GM19468 (cell line): ENCODE data around the gene REV3L.
"Not testable (repeated sequence)": the region's sequence is repeated elsewhere in the genome, so short reads cannot be mapped to it uniquely, and the experiment has no call there.

ENCODE experiments used
- ATAC-seq: cut with Tn5 transposase; IDR thresholded peaks from one replicate; pipeline ENCODE4 v1.9.1; 2021; ENCODE audit warnings: mild to moderate bottlenecking, moderate library complexity, moderate number of reproducible peaks; ENCODE audit not compliant: unreplicated experiment; ENCODE audit errors: extremely low read depth

The REV3L gene

GRCh38 chr6:111482959-111483735 is at the start of gene REV3L:
REV3L (minus strand) TSS chr6:111483218; CDS start chr6:111482888, 330 bp downstream.
- peak; percentile 2 for ATAC-seq

- no peak for ATAC-seq
These were observed 48.2 kb upstream of the REV3L start for GRCh38 chr6:111531185-111531584.

GRCh38 chr6:111530667-111531066 is 47.6 kb upstream of the REV3L start:
- ATAC-seq = no peak

DNA sequence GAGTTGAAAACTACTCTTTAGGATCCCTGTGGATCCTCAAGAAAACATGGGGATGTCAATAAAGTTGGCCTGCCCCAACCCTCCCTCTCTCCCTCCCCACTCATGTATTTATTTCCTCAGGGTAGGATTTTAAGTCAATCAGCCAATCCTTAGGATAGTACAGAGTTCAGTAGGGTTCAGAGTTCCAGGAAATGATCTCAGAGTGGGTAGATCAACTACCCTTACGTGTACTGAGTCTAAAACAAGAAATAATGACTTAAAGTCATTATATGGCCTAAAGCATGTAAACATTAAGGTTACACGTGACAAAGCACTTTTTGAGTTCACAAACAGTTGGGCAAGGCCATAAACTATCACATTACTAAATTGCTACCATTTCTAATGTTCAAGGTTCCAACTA is 47.2 kb upstream of the REV3L start:
- ATAC-seq = no peak

- ATAC-seq = no peak
These were observed 44.3 kb upstream of the REV3L start for GRCh38 chr6:111527367-111527766.

GRCh38 chr6:111524735-111525134 is 41.7 kb upstream of the REV3L start:
- ATAC-seq = no peak

GRCh38 chr6:111524252-111524651 is 41.2 kb upstream of the REV3L start:
- no peak for ATAC-seq

DNA sequence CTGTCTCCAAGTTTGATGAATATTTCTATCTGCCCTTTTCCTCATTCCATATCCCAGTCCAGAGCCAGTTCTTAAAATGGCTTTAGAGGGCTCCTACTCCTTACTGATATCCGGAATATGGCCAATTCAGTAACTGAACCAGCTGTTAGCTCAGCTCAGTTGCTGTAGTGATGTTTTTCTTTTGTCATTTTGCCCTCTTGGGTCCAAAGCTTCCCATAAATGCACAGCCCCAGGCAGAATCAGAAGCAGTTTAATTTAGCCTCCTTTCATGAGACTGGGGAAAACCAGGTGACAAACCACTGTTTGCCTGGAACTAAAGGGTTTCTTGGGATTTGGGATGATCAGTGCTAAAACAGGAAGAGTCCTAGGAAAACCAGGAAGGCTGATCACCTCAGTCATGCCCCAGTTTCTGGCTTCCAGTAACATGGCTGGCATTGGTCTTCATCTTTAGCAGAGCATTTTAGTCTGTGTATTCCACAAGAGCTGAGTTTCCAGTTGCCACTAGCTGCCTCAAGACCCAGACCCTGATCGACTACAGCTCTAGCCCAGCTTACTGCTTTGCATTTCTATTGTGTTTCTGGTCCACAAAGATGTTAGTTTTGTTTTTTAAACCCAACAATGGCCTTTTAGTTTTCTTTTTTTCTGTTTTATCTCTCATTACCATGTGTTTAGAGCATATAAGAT is 40.6 kb upstream of the REV3L start:
- ATAC-seq = no peak

GRCh38 chr6:111522393-111523020 is 39.5 kb upstream of the REV3L start:
- ATAC-seq = no peak

GRCh38 chr6:111521497-111522270 is 38.7 kb upstream of the REV3L start:
- no peak for ATAC-seq

DNA sequence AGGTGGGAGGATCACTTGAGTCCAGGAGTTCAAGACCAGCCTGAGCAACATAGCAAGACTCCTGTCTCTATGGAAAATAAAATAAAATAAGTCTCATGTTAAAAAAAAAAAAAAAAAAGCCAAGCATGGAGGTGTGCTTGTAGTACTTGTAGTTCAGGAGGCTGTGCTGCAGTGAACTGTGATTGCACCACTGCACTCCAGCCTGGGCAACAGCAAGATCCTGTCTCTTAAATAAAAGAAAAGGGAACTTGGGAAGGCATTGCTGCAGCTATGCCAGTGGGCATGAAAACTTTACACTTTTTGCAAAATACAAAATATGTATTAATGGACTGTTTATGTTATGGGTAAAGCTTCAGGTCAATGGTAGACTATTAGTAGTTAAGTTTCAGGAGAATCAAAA is 37.5 kb upstream of the REV3L start:
- no peak for ATAC-seq

- ATAC-seq = no peak
These were observed 34.9 kb upstream of the REV3L start for GRCh38 chr6:111517965-111518364.

DNA sequence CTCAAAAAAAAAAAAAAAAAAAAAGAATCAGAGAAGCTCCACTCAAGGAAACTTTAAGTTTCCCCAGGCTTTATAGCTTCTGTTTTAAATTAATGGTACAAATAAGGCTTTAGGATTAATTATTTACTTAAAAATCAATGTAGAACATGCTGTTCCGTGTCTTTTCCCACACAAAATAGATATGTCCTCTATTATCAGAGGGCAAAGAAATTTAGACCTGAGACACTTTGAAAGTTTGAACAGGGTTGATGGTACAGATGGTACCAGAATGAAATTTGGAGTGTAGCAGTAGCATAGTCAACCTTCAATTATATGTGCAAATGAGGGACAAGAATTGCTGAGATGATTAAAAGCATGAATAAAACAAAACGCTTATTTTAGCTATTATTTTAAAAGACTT is 32.2 kb upstream of the REV3L start:
- no peak for ATAC-seq

GRCh38 chr6:111514531-111514930 is 31.5 kb upstream of the REV3L start:
- ATAC-seq = not testable (repeated sequence)

GRCh38 chr6:111507219-111507618 is 24.2 kb upstream of the REV3L start:
- ATAC-seq = not testable (repeated sequence)

GRCh38 chr6:111505498-111505897 is 22.5 kb upstream of the REV3L start:
- ATAC-seq = not testable (repeated sequence)

DNA sequence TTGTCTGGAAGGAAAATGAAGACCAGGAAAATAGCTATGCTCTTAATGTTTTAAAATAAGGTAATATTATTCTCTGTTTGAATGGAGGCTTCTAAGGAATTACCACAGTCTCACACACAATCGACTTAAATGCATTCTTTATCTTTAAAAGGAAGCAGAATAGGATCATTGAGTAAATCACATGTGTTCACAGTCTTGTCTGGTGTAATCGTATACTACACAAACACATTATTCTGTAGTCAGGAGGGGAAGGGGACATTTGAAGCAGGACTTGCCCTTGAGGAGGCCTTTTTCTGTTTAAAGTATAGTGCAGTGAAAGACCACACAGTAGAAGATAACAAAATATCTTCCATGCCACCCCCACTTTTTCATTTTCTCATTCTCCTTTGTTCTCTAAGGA is 20.6 kb upstream of the REV3L start:
- ATAC-seq = no peak

- ATAC-seq = no peak
These were observed 20.2 kb upstream of the REV3L start for GRCh38 chr6:111503194-111503593.

- ATAC-seq = no peak
These were observed 19.1 kb upstream of the REV3L start for GRCh38 chr6:111502154-111502553.

DNA sequence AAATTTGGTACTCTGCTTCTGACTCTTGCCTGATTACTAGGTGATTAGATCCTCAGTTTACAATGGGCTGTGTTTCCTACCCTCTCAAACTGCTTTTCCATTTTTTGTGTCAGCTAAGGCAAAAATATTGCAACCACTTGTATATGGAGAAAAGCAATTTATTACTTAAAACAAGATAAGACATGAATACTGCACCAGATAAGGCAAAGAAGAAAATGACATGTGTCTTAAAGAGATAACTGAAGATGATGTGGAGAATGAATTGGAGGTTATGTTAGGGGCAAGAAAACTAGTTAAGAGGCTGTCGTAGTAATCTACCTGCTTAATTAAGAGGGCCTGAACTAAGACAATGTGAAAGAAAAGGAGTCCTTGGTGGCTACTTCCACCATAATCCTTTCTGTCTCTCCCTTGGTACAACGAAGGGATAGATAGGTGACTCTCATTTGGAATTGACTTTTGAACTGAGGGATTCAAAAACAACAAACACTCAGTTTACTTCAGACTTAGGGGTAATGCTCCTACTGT is 16.3 kb upstream of the REV3L start:
- ATAC-seq = no peak
